Sigmoid colon (tissue), 4 donors: ENCODE measurements around the gene ITGB5.

Experiments
- EP300 ChIP-seq, 4 donors: sonication (generic); formaldehyde crosslinking; IDR thresholded peaks; one replicate each; pipeline ENCODE4 v1.6.1; 2017; ENCODE audit warnings: antibody characterized with exemption in 4 of 4
- POLR2A ChIP-seq, 2 donors: fragments of 450-650 bp; IDR thresholded peaks; one replicate each; pipeline ENCODE4 v1.6.1; 2016; ENCODE audit warnings: antibody characterized with exemption in 2 of 2, mild to moderate bottlenecking in 2 of 2, moderate library complexity in 2 of 2
- POLR2AphosphoS5 ChIP-seq, 4 donors: sonication (generic); formaldehyde crosslinking; IDR thresholded peaks; one replicate each; pipeline ENCODE4 v1.6.1; 2017; ENCODE audit warnings: antibody characterized with exemption in 4 of 4
- TF ChIP-seq, protein P1 (sequence below), 4 experiments: fragments of 450-650 bp in 3 of 4; fragments of 200-600 bp in 1 of 4; IDR thresholded peaks; one replicate each; pipeline ENCODE4 v1.5.1; 2016 to 2019; ENCODE audit warnings: antibody characterized with exemption in 4 of 4, mild to moderate bottlenecking in 3 of 4, moderate library complexity in 2 of 4

DNA sequence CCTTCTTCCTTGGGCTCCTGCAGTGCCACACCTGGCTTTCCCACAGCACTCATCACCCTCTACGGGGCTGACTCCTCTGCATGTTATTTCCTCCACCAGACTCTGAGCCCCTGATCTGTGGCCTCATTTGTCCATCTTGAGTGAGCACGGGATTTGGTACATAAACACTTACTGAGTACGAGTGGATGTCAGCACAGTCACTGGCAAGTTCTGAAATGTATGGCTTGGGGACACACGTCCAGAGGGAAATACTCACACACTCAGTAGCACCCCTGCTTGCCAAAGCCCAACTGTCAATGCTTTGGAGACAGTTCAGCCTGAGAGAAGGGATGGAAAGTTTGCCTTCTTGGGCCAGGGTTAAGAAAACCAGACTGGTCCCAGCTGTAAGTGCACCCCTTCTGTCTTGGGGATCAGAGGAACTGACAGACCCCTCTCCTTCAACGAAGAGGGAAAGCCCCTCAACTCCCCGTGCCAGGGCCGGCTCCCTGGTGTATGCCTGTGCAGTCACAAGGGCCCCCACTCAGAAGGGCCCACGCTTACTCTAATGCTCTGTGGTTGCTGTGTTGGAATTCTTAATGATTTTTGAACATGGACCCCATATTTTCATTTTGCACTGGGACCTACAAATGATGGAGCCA is 85.0 kb downstream of the ITGB5 start:
- TF ChIP-seq, protein P1, sequence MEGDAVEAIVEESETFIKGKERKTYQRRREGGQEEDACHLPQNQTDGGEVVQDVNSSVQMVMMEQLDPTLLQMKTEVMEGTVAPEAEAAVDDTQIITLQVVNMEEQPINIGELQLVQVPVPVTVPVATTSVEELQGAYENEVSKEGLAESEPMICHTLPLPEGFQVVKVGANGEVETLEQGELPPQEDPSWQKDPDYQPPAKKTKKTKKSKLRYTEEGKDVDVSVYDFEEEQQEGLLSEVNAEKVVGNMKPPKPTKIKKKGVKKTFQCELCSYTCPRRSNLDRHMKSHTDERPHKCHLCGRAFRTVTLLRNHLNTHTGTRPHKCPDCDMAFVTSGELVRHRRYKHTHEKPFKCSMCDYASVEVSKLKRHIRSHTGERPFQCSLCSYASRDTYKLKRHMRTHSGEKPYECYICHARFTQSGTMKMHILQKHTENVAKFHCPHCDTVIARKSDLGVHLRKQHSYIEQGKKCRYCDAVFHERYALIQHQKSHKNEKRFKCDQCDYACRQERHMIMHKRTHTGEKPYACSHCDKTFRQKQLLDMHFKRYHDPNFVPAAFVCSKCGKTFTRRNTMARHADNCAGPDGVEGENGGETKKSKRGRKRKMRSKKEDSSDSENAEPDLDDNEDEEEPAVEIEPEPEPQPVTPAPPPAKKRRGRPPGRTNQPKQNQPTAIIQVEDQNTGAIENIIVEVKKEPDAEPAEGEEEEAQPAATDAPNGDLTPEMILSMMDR (IDR thresholded peaks at IDR 0.05) = no peak
- TF ChIP-seq POLR2A (IDR thresholded peaks at IDR 0.05) (no peak), EP300 (IDR thresholded peaks at IDR 0.05) (no peak), POLR2AphosphoS5 (IDR thresholded peaks at IDR 0.05) (no peak)
